ENCODE results near the gene AFF1. TPM values are rescaled to one million over a fixed set of nuclear protein-coding genes. Genes with fewer than 3 reads are reported as not detected.

Gene AFF1
- total RNA-seq, 2 experiments from 2014 or later = 50.3 to 51.2 TPM

DNA sequence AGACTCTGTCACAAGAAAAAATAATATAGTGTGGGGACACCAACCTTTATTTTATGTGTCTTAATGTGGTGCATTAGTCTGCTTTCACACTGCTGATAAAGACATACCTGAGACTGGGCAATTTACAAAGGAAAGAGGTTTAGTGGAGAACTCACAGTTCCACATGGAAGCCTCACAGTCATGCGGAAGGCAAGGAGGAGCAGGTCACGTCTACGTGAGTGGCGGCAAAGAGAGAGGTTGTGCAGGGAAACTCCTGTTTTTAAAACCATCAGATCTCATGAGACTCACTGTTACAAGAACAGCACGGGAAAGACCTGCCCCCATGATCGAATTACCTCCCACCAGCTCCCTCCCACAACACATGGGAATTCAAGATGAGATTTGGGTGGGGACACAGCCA, 130.2 kb downstream of the AFF1 start:
- DNase-seq (no peak), ATAC-seq (ENCODE audit: poor library complexity) (no peak)
- H3K27me3 Mint-ChIP-seq = no peaks in the 10 kb centered on the region
- H3K27ac ChIP-seq (ENCODE audit: low read depth in 1 of 2, low read length in 2 of 2) = no peak overlapping the region
- TF ChIP-seq, protein P1, sequence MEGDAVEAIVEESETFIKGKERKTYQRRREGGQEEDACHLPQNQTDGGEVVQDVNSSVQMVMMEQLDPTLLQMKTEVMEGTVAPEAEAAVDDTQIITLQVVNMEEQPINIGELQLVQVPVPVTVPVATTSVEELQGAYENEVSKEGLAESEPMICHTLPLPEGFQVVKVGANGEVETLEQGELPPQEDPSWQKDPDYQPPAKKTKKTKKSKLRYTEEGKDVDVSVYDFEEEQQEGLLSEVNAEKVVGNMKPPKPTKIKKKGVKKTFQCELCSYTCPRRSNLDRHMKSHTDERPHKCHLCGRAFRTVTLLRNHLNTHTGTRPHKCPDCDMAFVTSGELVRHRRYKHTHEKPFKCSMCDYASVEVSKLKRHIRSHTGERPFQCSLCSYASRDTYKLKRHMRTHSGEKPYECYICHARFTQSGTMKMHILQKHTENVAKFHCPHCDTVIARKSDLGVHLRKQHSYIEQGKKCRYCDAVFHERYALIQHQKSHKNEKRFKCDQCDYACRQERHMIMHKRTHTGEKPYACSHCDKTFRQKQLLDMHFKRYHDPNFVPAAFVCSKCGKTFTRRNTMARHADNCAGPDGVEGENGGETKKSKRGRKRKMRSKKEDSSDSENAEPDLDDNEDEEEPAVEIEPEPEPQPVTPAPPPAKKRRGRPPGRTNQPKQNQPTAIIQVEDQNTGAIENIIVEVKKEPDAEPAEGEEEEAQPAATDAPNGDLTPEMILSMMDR (IDR thresholded peaks at IDR 0.05) = no peak
- no peaks in the 10 kb centered on the region for H3K9me3 Mint-ChIP-seq
- H3K27me3 ChIP-seq (ENCODE audit: control insufficient read depth in 1 of 2, insufficient read depth in 2 of 2, low read length in 2 of 2) = no peaks in the 10 kb centered on the region
- ChIA-PET CTCF (no interaction called here), POLR2A (no interaction called here)
- intact Hi-C loops (cut with DNase I, micrococcal nuclease) = no loop called here
- H3K27ac Mint-ChIP-seq = no peak overlapping the region
- H3K4me3 Mint-ChIP-seq = no peak overlapping the region
- peaks cover 70% of the 10 kb centered on the region for H3K4me1 Mint-ChIP-seq (ENCODE audit: low read depth)
- peaks cover 14% of the 10 kb centered on the region for H3K36me3 Mint-ChIP-seq (ENCODE audit: low read depth)
- peaks cover 7% of the 10 kb centered on the region for H3K4me1 ChIP-seq (ENCODE audit: insufficient read depth, low read length)
- H3K4me3 ChIP-seq (ENCODE audit: low read length) = no peak overlapping the region
- H3K9me3 ChIP-seq (ENCODE audit: control insufficient read depth in 1 of 2, insufficient read depth in 1 of 2, low read length in 2 of 2) = no peaks in the 10 kb centered on the region
- H3K36me3 ChIP-seq (ENCODE audit: insufficient read depth, low read length) = peaks cover 6% of the 10 kb centered on the region

DNA sequence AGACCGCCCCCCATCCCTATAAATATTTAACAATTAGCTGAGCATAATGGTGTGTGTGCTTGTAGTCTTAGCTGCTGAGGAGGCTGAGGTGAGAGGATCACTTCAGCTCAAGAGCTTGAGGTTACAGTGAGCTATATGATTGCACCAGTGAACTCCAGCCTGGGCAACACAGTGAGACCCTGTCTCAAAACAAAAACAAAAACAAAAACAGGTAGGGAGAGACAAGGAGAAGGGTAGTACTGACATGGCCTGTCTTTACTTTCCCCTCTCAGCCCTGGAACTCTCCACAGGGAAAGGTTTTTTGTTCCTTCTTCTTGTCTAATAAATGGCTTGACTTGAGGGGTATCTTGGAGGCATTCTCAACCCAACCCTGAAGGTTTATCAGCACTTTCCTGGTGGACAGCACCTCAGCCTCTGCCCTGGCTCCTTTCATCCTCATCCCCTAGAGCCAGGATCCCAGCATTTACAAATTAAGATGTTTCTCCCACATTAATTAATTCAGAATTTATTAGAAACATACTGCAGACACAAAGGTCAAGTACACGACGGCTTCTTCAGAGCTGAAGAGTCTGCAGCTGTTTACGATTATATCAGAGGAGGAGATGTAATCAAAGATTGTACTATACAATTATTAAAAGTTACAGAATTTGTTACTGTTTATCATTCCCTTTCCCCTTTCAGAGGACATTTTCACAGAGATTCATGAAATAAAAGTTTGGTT, 131.8 kb downstream of the AFF1 start:
- Mint-ChIP-seq H3K9me3 (no peaks in the 10 kb centered on the region), H3K27ac (no peak overlapping the region)

DNA sequence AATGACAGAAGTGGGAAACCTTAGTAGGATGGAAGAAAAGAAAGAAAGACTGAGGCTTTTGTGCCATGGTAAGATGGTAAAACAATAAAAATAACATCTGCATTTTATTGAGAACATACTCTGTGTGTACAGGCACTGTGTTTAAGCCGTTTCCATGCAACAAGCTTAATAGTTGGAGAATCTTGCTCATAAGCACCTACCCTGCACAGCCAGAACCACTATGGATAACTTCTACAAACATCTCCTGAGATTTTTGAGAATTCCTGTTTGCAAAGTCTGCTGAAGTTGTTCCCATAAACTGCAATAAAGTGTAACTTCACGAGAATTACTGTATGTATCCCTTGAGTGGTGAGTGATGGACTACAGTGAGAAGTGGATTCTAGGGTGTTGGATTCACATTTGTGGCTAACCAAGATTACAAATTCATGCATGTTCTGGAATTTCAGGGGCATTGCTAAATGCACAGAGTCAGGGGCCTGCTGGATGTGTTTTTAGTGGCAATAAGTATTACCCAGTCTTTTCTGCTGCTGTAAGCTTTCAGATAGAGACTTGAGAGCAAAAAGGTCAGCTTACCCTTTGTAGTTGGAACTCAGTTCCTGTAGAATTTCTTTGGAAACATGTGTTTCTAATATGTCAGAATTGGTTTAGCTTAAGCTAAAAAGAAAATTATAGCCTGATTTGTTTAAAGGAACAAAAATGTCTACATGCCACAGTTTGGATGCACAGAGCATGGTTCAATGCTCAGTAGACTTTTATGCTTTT, 132.5 kb downstream of the AFF1 start:
- H3K4me1 Mint-ChIP-seq (ENCODE audit: low read depth) = peaks cover 68% of the 10 kb centered on the region
- H3K27ac ChIP-seq (ENCODE audit: low read depth in 1 of 2, low read length in 2 of 2) = no peak overlapping the region
- no peak for DNase-seq
- H3K27me3 Mint-ChIP-seq = no peaks in the 10 kb centered on the region
- intact Hi-C loops (cut with DNase I, micrococcal nuclease) = no loop called here
- ATAC-seq (ENCODE audit: poor library complexity) = no peak
- H3K36me3 ChIP-seq (ENCODE audit: insufficient read depth, low read length) = peaks cover 6% of the 10 kb centered on the region
- no peaks in the 10 kb centered on the region for H3K27me3 ChIP-seq (ENCODE audit: control insufficient read depth in 1 of 2, insufficient read depth in 2 of 2, low read length in 2 of 2)
- no peak overlapping the region for H3K27ac Mint-ChIP-seq
- H3K4me3 ChIP-seq (ENCODE audit: low read length) = no peak overlapping the region
- ChIA-PET CTCF (interaction anchor here (1.6 to 2.7 kb wide), 2 partner anchors 9 to 145 kb away, joined by 3 to 13 read pairs; no protein-coding TSS in a partner anchor), POLR2A (interaction anchor here (0.9 kb wide), 1 partner anchor 61 kb away, joined by 3 read pairs; no protein-coding TSS in a partner anchor)
- H3K4me3 Mint-ChIP-seq = no peak overlapping the region
- no peaks in the 10 kb centered on the region for H3K4me1 ChIP-seq (ENCODE audit: insufficient read depth, low read length)
- no peaks in the 10 kb centered on the region for H3K9me3 ChIP-seq (ENCODE audit: control insufficient read depth in 1 of 2, insufficient read depth in 1 of 2, low read length in 2 of 2)
- TF ChIP-seq, protein P1 (IDR thresholded peaks at IDR 0.05) = no peak
- no peaks in the 10 kb centered on the region for H3K9me3 Mint-ChIP-seq
- H3K36me3 Mint-ChIP-seq (ENCODE audit: low read depth) = peaks cover 4% of the 10 kb centered on the region

More for the DNA sequence above, 131.8 kb downstream of the AFF1 start:
- ChIA-PET CTCF (interaction anchor here (1.6 to 2.7 kb wide), 2 partner anchors 9 to 145 kb away, joined by 3 to 13 read pairs; no protein-coding TSS in a partner anchor), POLR2A (no interaction called here)
- Histone ChIP-seq H3K27me3 (ENCODE audit: control insufficient read depth in 1 of 2, insufficient read depth in 2 of 2, low read length in 2 of 2) (no peaks in the 10 kb centered on the region), H3K4me1 (ENCODE audit: insufficient read depth, low read length) (no peaks in the 10 kb centered on the region), H3K4me3 (ENCODE audit: low read length) (no peak overlapping the region), H3K9me3 (ENCODE audit: control insufficient read depth in 1 of 2, insufficient read depth in 1 of 2, low read length in 2 of 2) (no peaks in the 10 kb centered on the region), H3K36me3 (ENCODE audit: insufficient read depth, low read length) (peaks cover 6% of the 10 kb centered on the region), H3K27ac (ENCODE audit: low read depth in 1 of 2, low read length in 2 of 2) (no peak overlapping the region)
- intact Hi-C loops (cut with DNase I, micrococcal nuclease) = no loop called here
- peaks cover 69% of the 10 kb centered on the region for H3K4me1 Mint-ChIP-seq (ENCODE audit: low read depth)
- TF ChIP-seq, protein P1 (IDR thresholded peaks at IDR 0.05) = no peak
- ATAC-seq (ENCODE audit: poor library complexity) (no peak), DNase-seq (no peak)
- H3K4me3 Mint-ChIP-seq = no peak overlapping the region
- peaks cover 6% of the 10 kb centered on the region for H3K36me3 Mint-ChIP-seq (ENCODE audit: low read depth)
- no peaks in the 10 kb centered on the region for H3K27me3 Mint-ChIP-seq

Data from CD4-positive, alpha-beta T cell (primary cell).